Upper lobe of right lung (tissue), 1 donor: Measurements from ENCODE around the gene RAB3D. TPM values are rescaled to one million over a fixed set of nuclear protein-coding genes. Genes with fewer than 3 reads are reported as not detected.
"Not testable (repeated sequence)": the region's sequence is repeated elsewhere in the genome, so short reads cannot be mapped to it uniquely, and the experiment has no call there.

Source experiments
- ATAC-seq: fragments of 200-7000 bp; cut with Tn5 transposase; one replicate; pipeline ENCODE4 v1.9.1; 2020; ENCODE audit warnings: mild to moderate bottlenecking, moderate library complexity
- DNase-seq: peaks from one replicate; pipeline ENCODE4 v3.0.0-alpha.2; 2020
- H3K27ac ChIP-seq: fragments of 200-600 bp; one replicate; pipeline ENCODE4 v1.8.0; 2022
- H3K27me3 ChIP-seq: fragments of 200-600 bp; one replicate; pipeline ENCODE4 v1.8.0; 2022; ENCODE audit warnings: mild to moderate bottlenecking
- H3K36me3 ChIP-seq: fragments of 200-600 bp; one replicate; pipeline ENCODE4 v1.8.0; 2022
- H3K4me1 ChIP-seq: fragments of 200-600 bp; one replicate; pipeline ENCODE4 v1.8.0; 2022
- H3K4me3 ChIP-seq: fragments of 200-600 bp; one replicate; pipeline ENCODE4 v1.8.0; 2022; ENCODE audit warnings: mild to moderate bottlenecking
- H3K9me3 ChIP-seq: fragments of 200-600 bp; one replicate; pipeline ENCODE4 v1.8.0; 2022
- intact Hi-C: fragments of 100-400 bp; cut with DNase I; formaldehyde crosslinking; loops from one replicate; pipeline ENCODE4 v1.11.0; 2022
- total RNA-seq: library from RNA; stranded (reverse); fragmentation: NEBNext Ultra II Directional; extraction: Animal tissue kit (Norgen Biotek cat#: 25700); gene quantifications from one replicate; pipeline ENCODE4 v1.2.1, GENCODE V29; 2021
- TF ChIP-seq, protein P1 (sequence below): fragments of 200-600 bp; IDR thresholded peaks from one replicate; pipeline ENCODE4 v1.8.0; 2022; ENCODE audit warnings: antibody characterized with exemption
- donor health status: DM: no; HTN: yes; CAD: no; lungs with severe emphysema.

The RAB3D gene
- total RNA-seq, 1 donor from 2014 or later = 52.7 TPM

DNA sequence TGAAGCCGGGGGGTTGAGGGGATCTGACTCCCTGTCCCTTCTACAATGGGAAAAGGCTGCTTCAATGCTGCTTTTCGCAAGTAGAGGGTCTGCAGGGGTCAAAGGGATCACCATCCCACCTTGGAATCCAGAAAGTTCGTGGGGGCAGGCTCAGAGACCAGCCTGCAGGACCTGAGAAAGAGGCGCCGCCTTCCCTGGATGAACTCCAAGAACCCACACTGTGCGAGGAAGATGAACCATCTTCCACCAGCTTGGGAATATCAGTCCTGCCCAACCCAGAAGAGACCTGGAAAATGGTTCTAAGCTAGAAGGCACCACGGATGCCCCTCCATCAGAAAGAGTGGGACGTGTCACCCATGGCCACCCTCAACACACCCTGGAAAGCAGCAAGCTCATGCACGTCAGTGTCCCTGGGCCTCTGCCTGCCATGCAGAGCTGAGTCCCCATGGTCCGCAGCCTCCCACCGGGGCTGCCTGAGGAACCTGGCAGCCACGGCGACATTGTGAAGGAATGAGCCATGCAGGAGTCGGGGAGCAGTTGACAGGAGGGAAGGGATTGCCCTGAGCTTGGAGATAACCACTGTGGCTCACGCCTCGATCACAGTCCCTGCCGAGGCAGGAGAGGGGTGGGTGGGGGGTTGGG lies 14.6 kb downstream of the RAB3D start:
- TF ChIP-seq, protein P1, sequence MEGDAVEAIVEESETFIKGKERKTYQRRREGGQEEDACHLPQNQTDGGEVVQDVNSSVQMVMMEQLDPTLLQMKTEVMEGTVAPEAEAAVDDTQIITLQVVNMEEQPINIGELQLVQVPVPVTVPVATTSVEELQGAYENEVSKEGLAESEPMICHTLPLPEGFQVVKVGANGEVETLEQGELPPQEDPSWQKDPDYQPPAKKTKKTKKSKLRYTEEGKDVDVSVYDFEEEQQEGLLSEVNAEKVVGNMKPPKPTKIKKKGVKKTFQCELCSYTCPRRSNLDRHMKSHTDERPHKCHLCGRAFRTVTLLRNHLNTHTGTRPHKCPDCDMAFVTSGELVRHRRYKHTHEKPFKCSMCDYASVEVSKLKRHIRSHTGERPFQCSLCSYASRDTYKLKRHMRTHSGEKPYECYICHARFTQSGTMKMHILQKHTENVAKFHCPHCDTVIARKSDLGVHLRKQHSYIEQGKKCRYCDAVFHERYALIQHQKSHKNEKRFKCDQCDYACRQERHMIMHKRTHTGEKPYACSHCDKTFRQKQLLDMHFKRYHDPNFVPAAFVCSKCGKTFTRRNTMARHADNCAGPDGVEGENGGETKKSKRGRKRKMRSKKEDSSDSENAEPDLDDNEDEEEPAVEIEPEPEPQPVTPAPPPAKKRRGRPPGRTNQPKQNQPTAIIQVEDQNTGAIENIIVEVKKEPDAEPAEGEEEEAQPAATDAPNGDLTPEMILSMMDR = no peak
- ATAC-seq (no peak), DNase-seq (no peak)
- no peaks in the 10 kb centered on the region for H3K9me3 ChIP-seq
- intact Hi-C loops = no loop called here
- H3K27ac ChIP-seq = peak overlapping the region; percentile 75
- no peak overlapping the region for H3K4me3 ChIP-seq
- H3K36me3 ChIP-seq = peaks cover 31% of the 10 kb centered on the region
- H3K27me3 ChIP-seq = no peaks in the 10 kb centered on the region
- peaks cover 32% of the 10 kb centered on the region for H3K4me1 ChIP-seq

DNA sequence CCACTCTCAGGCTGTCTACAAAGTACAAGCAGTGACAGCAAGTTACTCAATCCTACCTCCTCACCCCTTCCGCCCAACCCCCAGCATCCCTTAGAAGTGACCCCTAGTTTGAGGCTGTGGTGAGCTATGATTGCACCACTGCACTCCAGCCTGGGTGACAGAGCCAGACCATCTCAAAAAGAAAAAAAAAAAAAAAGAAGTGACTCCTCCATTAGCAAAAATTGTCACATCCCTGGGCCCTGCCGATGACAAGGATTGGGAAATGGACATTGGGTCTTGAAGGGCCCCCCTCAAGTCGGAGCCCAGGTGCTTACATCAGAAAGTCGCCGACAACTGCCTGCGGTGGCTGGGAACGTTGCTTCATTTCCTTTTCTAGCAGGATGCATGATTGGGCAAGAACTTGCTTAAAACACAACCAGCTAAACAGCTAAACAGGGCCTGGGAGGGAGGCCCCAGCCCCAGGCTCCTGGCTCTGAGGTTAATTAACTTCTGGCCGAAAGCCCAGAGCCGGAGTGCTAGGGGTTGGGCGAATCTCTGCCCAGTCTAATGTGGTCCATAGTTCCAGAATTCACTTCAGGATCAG lies 15.3 kb downstream of the RAB3D start:
- Histone ChIP-seq H3K9me3 (no peaks in the 10 kb centered on the region), H3K4me1 (peaks cover 32% of the 10 kb centered on the region), H3K4me3 (no peak overlapping the region), H3K27ac (peak overlapping the region; percentile 75), H3K36me3 (peaks cover 30% of the 10 kb centered on the region), H3K27me3 (no peaks in the 10 kb centered on the region)
- ATAC-seq (peak; percentile 87), DNase-seq (peak; percentile 88)
- TF ChIP-seq, protein P1 = no peak
- intact Hi-C loops = no loop called here

DNA sequence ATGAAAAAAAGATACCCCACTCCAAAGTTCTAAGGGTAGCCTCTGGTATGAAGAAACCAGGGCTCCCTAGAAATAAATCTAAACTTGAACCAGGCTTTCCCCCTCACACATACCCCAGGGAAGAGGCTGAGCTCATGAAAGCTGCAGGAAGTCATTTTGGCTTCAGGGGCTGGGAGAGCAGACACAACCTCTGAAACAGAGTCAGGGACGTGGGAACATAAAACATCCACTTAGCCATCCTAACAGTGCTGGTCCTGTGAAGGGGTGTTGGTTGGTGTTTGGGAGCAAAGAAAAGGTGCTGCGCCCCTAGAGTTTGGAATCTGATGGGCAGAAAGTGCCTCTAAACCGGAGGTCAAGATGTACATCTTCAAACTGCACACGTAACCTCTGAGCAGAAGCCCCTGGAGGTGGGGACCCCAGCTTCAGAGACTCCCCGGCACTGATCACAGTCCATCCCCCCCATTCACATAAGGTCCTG lies 15.8 kb downstream of the RAB3D start:
- no peaks in the 10 kb centered on the region for H3K27me3 ChIP-seq
- peak overlapping the region; percentile 75 for H3K27ac ChIP-seq
- no peaks in the 10 kb centered on the region for H3K9me3 ChIP-seq
- H3K4me3 ChIP-seq = peak overlapping the region; percentile 3
- peaks cover 32% of the 10 kb centered on the region for H3K4me1 ChIP-seq
- DNase-seq (no peak), ATAC-seq (peak; percentile 6)
- H3K36me3 ChIP-seq = peaks cover 29% of the 10 kb centered on the region
- intact Hi-C loops = no loop called here
- TF ChIP-seq, protein P1 = no peak

DNA sequence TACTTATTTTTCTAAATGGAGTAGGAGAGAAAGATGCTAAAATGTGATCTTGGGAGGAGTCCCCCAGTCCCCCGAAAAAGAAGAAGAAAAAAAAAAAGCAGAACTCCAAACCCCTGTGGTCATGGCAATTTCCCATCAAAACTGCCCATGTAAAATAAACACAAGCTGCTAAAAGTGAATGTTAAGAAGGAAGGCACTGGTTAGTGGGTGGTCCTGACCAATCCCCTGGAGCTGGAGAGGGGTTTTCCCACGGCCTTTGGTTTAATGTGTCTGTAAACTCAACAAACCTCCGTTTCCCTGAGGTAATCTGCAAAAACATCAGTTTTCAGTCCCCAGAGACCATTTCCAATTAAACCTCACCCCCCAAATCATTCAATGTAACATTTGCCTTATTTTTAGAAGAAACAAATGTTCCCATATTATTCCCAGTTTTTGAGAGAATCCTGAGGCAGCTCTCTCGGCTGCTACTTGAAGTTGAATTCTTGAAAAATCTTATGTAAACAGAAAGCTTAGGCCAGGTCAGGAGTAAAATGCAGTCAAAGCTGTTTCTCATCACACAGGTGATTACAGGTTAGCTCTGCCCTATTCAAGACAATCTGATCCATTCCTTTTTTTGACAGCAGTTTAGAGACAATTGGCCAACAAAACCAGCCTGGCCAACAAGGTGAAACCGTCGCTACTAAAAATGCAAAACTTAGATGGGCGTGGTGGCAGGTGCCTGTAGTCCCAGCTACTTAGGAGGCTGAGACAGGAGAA lies 17.0 kb downstream of the RAB3D start:
- TF ChIP-seq, protein P1 = no peak
- no peaks in the 10 kb centered on the region for H3K27me3 ChIP-seq
- no peak overlapping the region for H3K4me3 ChIP-seq
- intact Hi-C loops = no loop called here
- peaks cover 39% of the 10 kb centered on the region for H3K4me1 ChIP-seq
- H3K36me3 ChIP-seq = peaks cover 20% of the 10 kb centered on the region
- peak overlapping the region; percentile 51 for H3K27ac ChIP-seq
- H3K9me3 ChIP-seq = no peaks in the 10 kb centered on the region
- no peak for ATAC-seq
- no peak for DNase-seq

DNA sequence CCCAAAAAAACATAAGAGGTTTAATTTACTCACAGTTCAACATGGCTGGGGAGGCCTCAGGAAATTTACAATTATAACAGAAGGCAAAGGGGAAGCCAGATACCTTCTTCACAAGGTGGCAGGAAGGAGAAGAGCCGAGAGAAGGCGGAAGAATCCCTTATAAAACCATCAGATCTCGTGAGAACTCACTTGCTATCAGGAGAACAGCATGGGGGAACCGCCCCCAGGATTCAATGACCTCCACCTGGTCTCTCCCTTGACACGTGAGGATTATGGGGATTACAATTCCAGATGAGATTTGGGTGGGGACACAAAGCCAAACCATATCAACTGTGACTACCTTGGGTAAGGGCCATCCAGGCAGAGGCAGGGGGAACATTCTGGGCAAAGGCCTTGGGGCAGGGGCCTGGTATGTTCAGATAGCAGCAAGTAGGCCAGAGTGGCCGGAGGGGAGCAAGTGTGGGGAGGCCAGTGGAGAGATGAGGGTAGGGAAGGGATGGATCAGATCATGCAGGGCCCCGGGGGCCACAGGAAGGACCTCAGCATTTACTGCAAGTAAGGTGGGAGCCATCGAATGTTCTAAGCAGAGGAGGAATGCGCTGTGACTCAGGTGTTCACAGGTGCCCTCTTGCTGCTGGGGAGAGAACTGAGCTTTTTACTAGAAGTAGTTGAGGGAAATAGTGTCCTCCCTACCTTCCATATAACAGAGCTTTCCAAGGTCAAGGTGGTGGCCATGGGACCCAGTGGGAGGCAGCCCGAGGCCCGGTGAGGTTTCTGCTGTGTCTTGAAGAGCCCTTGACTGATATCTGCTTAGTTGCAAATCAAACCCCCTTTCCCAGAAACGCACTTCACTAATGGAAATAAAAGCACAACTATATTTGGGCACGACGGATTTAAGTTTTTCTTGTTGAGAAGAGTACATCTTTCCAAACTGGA lies 18.0 kb downstream of the RAB3D start:
- Histone ChIP-seq H3K9me3 (no peaks in the 10 kb centered on the region), H3K36me3 (peaks cover 10% of the 10 kb centered on the region), H3K4me3 (no peak overlapping the region), H3K27ac (peak overlapping the region; percentile 51), H3K4me1 (peaks cover 40% of the 10 kb centered on the region), H3K27me3 (no peaks in the 10 kb centered on the region)
- no peak for ATAC-seq
- intact Hi-C loops = no loop called here
- DNase-seq = no peak
- TF ChIP-seq, protein P1 = no peak

DNA sequence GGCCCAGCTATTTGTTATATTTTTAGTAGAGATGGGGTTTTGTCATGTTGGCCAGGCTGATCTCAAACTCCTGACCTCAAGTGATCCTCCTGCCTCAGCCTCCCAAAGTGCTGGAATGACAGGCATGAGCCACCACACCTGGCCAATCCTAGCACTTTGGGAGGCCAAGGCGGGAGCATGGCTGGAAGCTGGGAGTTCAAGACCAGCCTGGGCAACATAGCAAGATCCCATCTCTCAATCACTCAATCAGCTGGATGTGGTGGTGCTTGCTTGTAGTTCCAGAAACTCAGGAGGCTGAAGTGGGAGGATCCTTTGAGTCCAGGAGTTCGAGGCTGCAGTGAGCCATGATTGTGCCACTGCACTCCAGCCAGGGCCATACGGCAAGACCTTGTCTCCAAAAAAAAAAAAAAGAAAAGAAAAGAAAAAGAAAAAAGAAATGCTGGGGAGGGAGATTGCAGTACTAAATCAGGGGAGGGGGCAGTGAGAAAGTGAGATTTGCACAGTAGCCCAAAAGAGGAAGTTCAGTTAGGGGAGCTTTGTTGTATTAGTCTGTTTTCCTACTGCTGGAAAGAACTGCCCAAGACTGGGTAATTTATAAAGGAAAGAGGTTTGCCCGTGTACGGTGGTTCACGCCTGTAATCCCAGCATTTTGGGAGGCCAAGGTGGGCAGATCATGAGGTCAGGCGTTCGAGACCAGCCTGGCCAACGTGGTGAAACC lies 19.0 kb downstream of the RAB3D start:
- ATAC-seq, intact Hi-C loops, H3K9me3 ChIP-seq, H3K4me3 ChIP-seq, DNase-seq, H3K27me3 ChIP-seq, H3K36me3 ChIP-seq, H3K27ac ChIP-seq: not testable (repeated sequence)
- H3K4me1 ChIP-seq = peaks cover 40% of the 10 kb centered on the region
